Fibroblast of lung (primary cell): ENCODE measurements around the gene APRT. TPM values are rescaled to one million over a fixed set of nuclear protein-coding genes. Genes with fewer than 3 reads are reported as not detected.

ENCODE experiments used
- DNase-seq, 2 donors: peaks; one replicate each; pipeline versions ENCODE4 v3.0.0 to v3.0.0-alpha.2; 2010; ENCODE audit warnings: low read depth in 2 of 2
- H2AFZ ChIP-seq: 2 replicates; pipeline ENCODE4 v1.5.1; 2012; ENCODE audit warnings: low read length, control low read depth, inconsistent platforms
- H3K27ac ChIP-seq: 2 replicates; pipeline ENCODE4 v1.5.1; 2011; ENCODE audit warnings: low read length, control low read depth; ENCODE audit not compliant: insufficient read depth
- H3K27me3 ChIP-seq: 2 replicates; pipeline ENCODE4 v1.5.1; 2011; ENCODE audit warnings: mild to moderate bottlenecking, low read length; ENCODE audit not compliant: control insufficient read depth, insufficient read depth
- H3K36me3 ChIP-seq: 2 replicates; pipeline ENCODE4 v1.5.1; 2011; ENCODE audit warnings: low read length; ENCODE audit not compliant: control insufficient read depth, insufficient read depth
- H3K4me1 ChIP-seq: 2 replicates; pipeline ENCODE4 v1.5.1; 2011; ENCODE audit warnings: low read length; ENCODE audit not compliant: control insufficient read depth, insufficient read depth; ENCODE audit errors: extremely low read depth
- H3K4me2 ChIP-seq: 2 replicates; pipeline ENCODE4 v1.5.1; 2011; ENCODE audit warnings: low read length, control low read depth; ENCODE audit not compliant: insufficient read depth; ENCODE audit errors: extremely low read depth
- H3K4me3 ChIP-seq, 4 experiments: fragments of 200-600 bp in 1 of 4; sonication (generic) in 1 of 4; replicated peaks in 1 of 4; 2 replicates each; pipeline ENCODE4 v1.5.1; 2011 to 2016; ENCODE audit warnings: low read length in 4 of 4, low read depth in 3 of 4, mild to moderate bottlenecking in 3 of 4, control low read depth in 2 of 4, inconsistent platforms in 1 of 4, mixed read lengths in 1 of 4; ENCODE audit not compliant: insufficient read depth in 1 of 4; ENCODE audit errors: control extremely low read depth in 1 of 4
- H3K79me2 ChIP-seq: 2 replicates; pipeline ENCODE4 v1.5.1; 2012; ENCODE audit warnings: mild to moderate bottlenecking, low read length, inconsistent platforms; ENCODE audit not compliant: control insufficient read depth, insufficient read depth
- H3K9ac ChIP-seq: 2 replicates; pipeline ENCODE4 v1.5.1; 2011; ENCODE audit warnings: mild to moderate bottlenecking, low read length, control low read depth; ENCODE audit not compliant: insufficient read depth
- H3K9me3 ChIP-seq: 2 replicates; pipeline ENCODE4 v1.5.1; 2012; ENCODE audit warnings: low read depth, low read length; ENCODE audit not compliant: control insufficient read depth, insufficient read depth
- H4K20me1 ChIP-seq: 2 replicates; pipeline ENCODE4 v1.5.1; 2011; ENCODE audit warnings: low read length; ENCODE audit not compliant: control insufficient read depth, insufficient read depth; ENCODE audit errors: extremely low read depth
- CTCF ChIP-seq, 2 donors: IDR thresholded peaks in 1 of 2; conservative IDR thresholded peaks in 1 of 2; 1 replicate in 1 of 2; 2 replicates in 1 of 2; pipeline ENCODE4 v1.5.1; 2011 to 2012; ENCODE audit warnings: low read length in 2 of 2, control low read depth in 1 of 2, inconsistent platforms in 1 of 2, low read depth in 1 of 2, mild to moderate bottlenecking in 1 of 2
- EZH2 ChIP-seq: IDR thresholded peaks from 2 replicates; pipeline ENCODE4 v1.5.1; 2012; ENCODE audit warnings: low read length, control low read depth, mild to moderate bottlenecking; ENCODE audit errors: missing control alignments
- polyA plus RNA-seq, 2 donors: library from polyadenylated mRNA; depleted of rRNA in 1 of 2; stranded (reverse) in 1 of 2; unstranded in 1 of 2; fragments of >200 nt; gene quantifications; 2 replicates each; pipeline ENCODE4 v1.2.1, GENCODE V29; 2011 to 2012; ENCODE audit warnings: missing spikeins in 1 of 2
- total RNA-seq: library from RNA; depleted of rRNA; stranded (reverse); fragments of >200 nt; gene quantifications from 2 replicates; pipeline ENCODE4 v1.2.1, GENCODE V29; 2014

APRT gene
- total and polyA plus RNA-seq, 2 donors (not counting 1 experiment from before 2014, with no cell fraction given), result 39.2 to 95.6 TPM

- H3K4me1 ChIP-seq, result peaks cover 12% of the 10 kb centered on the region
- H3K27ac ChIP-seq, result peak overlapping the region; percentile 57
- no peaks in the 10 kb centered on the region for H3K9me3 ChIP-seq
- DNase-seq, result no peak
- peak overlapping the region; percentile 54 to 67 (median 62) for H3K4me3 ChIP-seq
- H3K36me3 ChIP-seq, result peaks cover 21% of the 10 kb centered on the region
- H3K27me3 ChIP-seq, result no peaks in the 10 kb centered on the region
- no peaks in the 10 kb centered on the region for H4K20me1 ChIP-seq
- H3K9ac ChIP-seq, result peak overlapping the region; percentile 65
- H2AFZ ChIP-seq, result no peak overlapping the region
- TF ChIP-seq CTCF (conservative IDR thresholded peaks at IDR 0.05 in 1 of 2, IDR thresholded peaks at IDR 0.05 in 1 of 2; ENCODE audit: low read depth in 1 of 2, low read length in 2 of 2), result no peak
- no peak for TF ChIP-seq EZH2
- H3K4me2 ChIP-seq, result peak overlapping the region; percentile 94
- H3K79me2 ChIP-seq, result peaks cover 26% of the 10 kb centered on the region
Measured at GRCh38 chr16:88804552-88805339, 7.0 kb downstream of the APRT start.

GRCh38 chr16:88804173-88804551 lies 7.6 kb downstream of the APRT start:
- Histone ChIP-seq H3K9me3 (no peaks in the 10 kb centered on the region), H3K27ac (peak overlapping the region; percentile 57), H3K4me2 (peak overlapping the region; percentile 94), H3K36me3 (peaks cover 16% of the 10 kb centered on the region), H3K9ac (peak overlapping the region; percentile 65), H2AFZ (no peak overlapping the region), H3K4me3 (peak overlapping the region; percentile 54 to 67 (median 62)), H3K27me3 (no peaks in the 10 kb centered on the region), H4K20me1 (no peaks in the 10 kb centered on the region), H3K79me2 (peaks cover 20% of the 10 kb centered on the region), H3K4me1 (peaks cover 7% of the 10 kb centered on the region)
- no peak for TF ChIP-seq EZH2
- TF ChIP-seq CTCF (conservative IDR thresholded peaks at IDR 0.05 in 1 of 2, IDR thresholded peaks at IDR 0.05 in 1 of 2; ENCODE audit: low read depth in 1 of 2, low read length in 2 of 2), result no peak
- no peak for DNase-seq

GRCh38 chr16:88803264-88803987 lies 8.3 kb downstream of the APRT start, which contains the start of gene CDT1:
Gene CDT1 (plus strand): TSS chr16:88803789. CDS start chr16:88803832, 43 bp downstream.
- H3K4me2 ChIP-seq, result peak within 1 kb of the TSS; percentile 94
- DNase-seq, result peak; percentile 58 to 79
- TF ChIP-seq CTCF (conservative IDR thresholded peaks at IDR 0.05 in 1 of 2, IDR thresholded peaks at IDR 0.05 in 1 of 2; ENCODE audit: low read depth in 1 of 2, low read length in 2 of 2) (no peak), EZH2 (no peak)
- no peaks in the 10 kb centered on the region for H4K20me1 ChIP-seq
- peak within 1 kb of the TSS; percentile 80 for H3K9ac ChIP-seq
- H3K27ac ChIP-seq, result peak within 1 kb of the TSS; percentile 74
- H3K27me3 ChIP-seq, result no peaks in the 10 kb centered on the region
- H2AFZ ChIP-seq, result no peak within 1 kb of the TSS
- no peaks in the 10 kb centered on the region for H3K9me3 ChIP-seq
- peaks cover 7% of the 10 kb centered on the region for H3K4me1 ChIP-seq
- peaks cover 20% of the 10 kb centered on the region for H3K79me2 ChIP-seq
- H3K36me3 ChIP-seq, result peaks cover 16% of the 10 kb centered on the region
- H3K4me3 ChIP-seq, result peak within 1 kb of the TSS; percentile 62 to 67 (median 63)
